NCI-H1417 (cell line): Measurements from ENCODE around the gene CLEC2A.
"Not testable (repeated sequence)": the region's sequence is repeated elsewhere in the genome, so short reads cannot be mapped to it uniquely, and the experiment has no call there.

Source experiments
- DNase-seq, 3 experiments: peaks; one replicate each; lab custom pipeline; 2025; lab: John Stamatoyannopoulos, UW

Gene CLEC2A

GRCh38 chr12:9881246-9881645 lies 50.9 kb downstream of the CLEC2A start, which contains the start of gene KLRF2:
TSS of gene KLRF2 (plus strand) at chr12:9881489. CDS start at chr12:9881596, 107 bp downstream.
- DNase-seq: no peak

- DNase-seq: no peak
Measured at GRCh38 chr12:9880532-9881078, 51.6 kb downstream of the CLEC2A start.

GRCh38 chr12:9876120-9876519 lies 56.0 kb downstream of the CLEC2A start:
- DNase-seq: not testable (repeated sequence)

- no peak for DNase-seq
Measured at GRCh38 chr12:9872742-9873141, 59.4 kb downstream of the CLEC2A start.

GRCh38 chr12:9872162-9872561 lies 60.0 kb downstream of the CLEC2A start:
- DNase-seq: no peak

- DNase-seq: no peak
Measured at GRCh38 chr12:9870286-9870866, 61.8 kb downstream of the CLEC2A start.

- DNase-seq: peak in 1 of 3 experiments; percentile 27
Measured at GRCh38 chr12:9869307-9870161, 62.6 kb downstream of the CLEC2A start, which contains the start of gene CLEC2B. TSS of gene CLEC2B (minus strand) at chr12:9869354.

GRCh38 chr12:9868951-9869306 lies 63.2 kb downstream of the CLEC2A start:
- no peak for DNase-seq

- no peak for DNase-seq
Measured at GRCh38 chr12:9868311-9868801, 63.8 kb downstream of the CLEC2A start.

GRCh38 chr12:9867531-9867930 lies 64.6 kb downstream of the CLEC2A start:
- no peak for DNase-seq

- no peak for DNase-seq
Measured at GRCh38 chr12:9866860-9867269, 65.3 kb downstream of the CLEC2A start.

- DNase-seq: no peak
Measured at GRCh38 chr12:9864913-9865675, 67.1 kb downstream of the CLEC2A start.
